ENCODE results near the gene OVOL1. TPM values are rescaled to one million over a fixed set of nuclear protein-coding genes. Genes with fewer than 3 reads are reported as not detected.

Gene OVOL1
- total RNA-seq, 3 donors from 2014 or later (not counting 1 experiment from before 2014, with no cell fraction given), result 0.11 to 0.12 TPM; not detected in 1

GRCh38 chr11:65798882-65799281, 12.0 kb downstream of the OVOL1 start:
- Mint-ChIP-seq H3K27ac (no peak overlapping the region), H3K4me3 (no peak overlapping the region), H3K9me3 (no peaks in the 10 kb centered on the region), H3K36me3 (no peaks in the 10 kb centered on the region), H3K4me1 (no peaks in the 10 kb centered on the region), H3K27me3 (ENCODE audit: low read depth in 2 of 2) (peaks cover 20 to 22% of the 10 kb centered on the region in 2 donors)
- WGBS (ENCODE audit: insufficient coverage), result 91% methylated on average over 8 of the region's 8 CpGs
- Histone ChIP-seq H3K27me3 (ENCODE audit: control insufficient read depth, insufficient read depth, low read length) (peaks cover 4% of the 10 kb centered on the region), H3K36me3 (ENCODE audit: control insufficient read depth, insufficient read depth, low read length) (no peaks in the 10 kb centered on the region), H3K4me3 (ENCODE audit: low read length) (no peak overlapping the region), H3K4me1 (ENCODE audit: control insufficient read depth, insufficient read depth, low read length) (no peaks in the 10 kb centered on the region), H3K27ac (ENCODE audit: low read length) (no peak overlapping the region), H3K9me3 (ENCODE audit: control insufficient read depth, insufficient read depth, low read length) (no peaks in the 10 kb centered on the region)
- no peak for TF ChIP-seq CTCF (IDR thresholded peaks at IDR 0.05)
- DNase-seq (no peak), ATAC-seq (no peak)
- intact Hi-C loops (cut with micrococcal nuclease), result no loop called here

GRCh38 chr11:65801153-65801987, 14.5 kb downstream of the OVOL1 start:
- H3K9me3 ChIP-seq (ENCODE audit: control insufficient read depth, insufficient read depth, low read length), result no peaks in the 10 kb centered on the region
- ATAC-seq, result no peak
- 83% methylated on average over 17 of the region's 18 CpGs for WGBS (ENCODE audit: insufficient coverage)
- no peak for DNase-seq
- intact Hi-C loops (cut with micrococcal nuclease), result no loop called here
- peaks cover 7% of the 10 kb centered on the region for H3K27me3 ChIP-seq (ENCODE audit: control insufficient read depth, insufficient read depth, low read length)
- H3K27ac Mint-ChIP-seq, result no peak overlapping the region
- H3K36me3 Mint-ChIP-seq, result no peaks in the 10 kb centered on the region
- no peak overlapping the region for H3K4me3 ChIP-seq (ENCODE audit: low read length)
- H3K27me3 Mint-ChIP-seq (ENCODE audit: low read depth in 2 of 2), result peaks cover 27 to 28% of the 10 kb centered on the region in 2 donors
- no peak overlapping the region for H3K4me3 Mint-ChIP-seq
- H3K4me1 ChIP-seq (ENCODE audit: control insufficient read depth, insufficient read depth, low read length), result no peaks in the 10 kb centered on the region
- no peak overlapping the region for H3K27ac ChIP-seq (ENCODE audit: low read length)
- no peaks in the 10 kb centered on the region for H3K4me1 Mint-ChIP-seq
- TF ChIP-seq CTCF (IDR thresholded peaks at IDR 0.05), result no peak
- H3K36me3 ChIP-seq (ENCODE audit: control insufficient read depth, insufficient read depth, low read length), result no peaks in the 10 kb centered on the region
- no peaks in the 10 kb centered on the region for H3K9me3 Mint-ChIP-seq

- Histone ChIP-seq H3K27me3 (ENCODE audit: control insufficient read depth, insufficient read depth, low read length) (peaks cover 7% of the 10 kb centered on the region), H3K9me3 (ENCODE audit: control insufficient read depth, insufficient read depth, low read length) (no peaks in the 10 kb centered on the region), H3K27ac (ENCODE audit: low read length) (no peak overlapping the region), H3K4me3 (ENCODE audit: low read length) (no peak overlapping the region), H3K36me3 (ENCODE audit: control insufficient read depth, insufficient read depth, low read length) (no peaks in the 10 kb centered on the region), H3K4me1 (ENCODE audit: control insufficient read depth, insufficient read depth, low read length) (no peaks in the 10 kb centered on the region)
- DNase-seq (no peak), ATAC-seq (no peak)
- intact Hi-C loops (cut with micrococcal nuclease), result no loop called here
- Mint-ChIP-seq H3K36me3 (no peaks in the 10 kb centered on the region), H3K27me3 (ENCODE audit: low read depth in 2 of 2) (peaks cover 28 to 30% of the 10 kb centered on the region in 2 donors), H3K4me1 (no peaks in the 10 kb centered on the region), H3K27ac (no peak overlapping the region), H3K9me3 (no peaks in the 10 kb centered on the region), H3K4me3 (no peak overlapping the region)
- 76% methylated on average over 8 of the region's 9 CpGs for WGBS (ENCODE audit: insufficient coverage)
- no peak for TF ChIP-seq CTCF (IDR thresholded peaks at IDR 0.05)
Measured at GRCh38 chr11:65802841-65803240, 16.0 kb downstream of the OVOL1 start.

Measured in natural killer cell (primary cell).